GM18870 (cell line): ENCODE results near the gene DEXI.

Experiments used
- ATAC-seq: cut with Tn5 transposase; IDR thresholded peaks from one replicate; pipeline ENCODE4 v1.9.1; 2021; ENCODE audit warnings: moderate library complexity; ENCODE audit not compliant: unreplicated experiment

The DEXI gene

GRCh38 chr16:10942352-10943063 lies at the start of gene DEXI:
TSS of gene DEXI (minus strand) at chr16:10942468. CDS start at chr16:10942005, 463 bp downstream.
- no peak for ATAC-seq

- ATAC-seq, result no peak
Measured at GRCh38 chr16:10990378-10990777, 48.1 kb upstream of the DEXI start.

GRCh38 chr16:10989559-10989958 lies 47.3 kb upstream of the DEXI start:
- ATAC-seq, result no peak

GRCh38 chr16:10988879-10989278 lies 46.6 kb upstream of the DEXI start:
- no peak for ATAC-seq

- ATAC-seq, result peak; percentile 40
Measured at GRCh38 chr16:10988164-10988803, 46.0 kb upstream of the DEXI start.

- ATAC-seq, result peak; percentile 8
Measured at GRCh38 chr16:10987361-10988163, 45.3 kb upstream of the DEXI start.

GRCh38 chr16:10984509-10984908 lies 42.2 kb upstream of the DEXI start:
- ATAC-seq, result no peak

- ATAC-seq, result no peak
Measured at GRCh38 chr16:10983159-10983558, 40.9 kb upstream of the DEXI start.

GRCh38 chr16:10982465-10983150 lies 40.3 kb upstream of the DEXI start:
- no peak for ATAC-seq

- peak; percentile 52 for ATAC-seq
Measured at GRCh38 chr16:10981697-10982216, 39.5 kb upstream of the DEXI start.

GRCh38 chr16:10980813-10981212 lies 38.5 kb upstream of the DEXI start:
- no peak for ATAC-seq

- no peak for ATAC-seq
Measured at GRCh38 chr16:10979717-10980601, 37.7 kb upstream of the DEXI start.

GRCh38 chr16:10978871-10979446 lies 36.7 kb upstream of the DEXI start:
- no peak for ATAC-seq

GRCh38 chr16:10978124-10978523 lies 35.9 kb upstream of the DEXI start:
- ATAC-seq, result no peak

GRCh38 chr16:10976634-10977033 lies 34.4 kb upstream of the DEXI start:
- ATAC-seq, result no peak

- ATAC-seq, result no peak
Measured at GRCh38 chr16:10972819-10973464, 30.7 kb upstream of the DEXI start.

GRCh38 chr16:10972108-10972818 lies 30.0 kb upstream of the DEXI start:
- no peak for ATAC-seq

- ATAC-seq, result no peak
Measured at GRCh38 chr16:10971560-10971961, 29.3 kb upstream of the DEXI start.
